Stimulated activated naive CD4-positive, alpha-beta T cell treated with Interleukin-2 at 50 U/mL for 16 hours (primary cell): ENCODE results near the gene PNMA6A.
"Not testable (repeated sequence)": the region's sequence is repeated elsewhere in the genome, so short reads cannot be mapped to it uniquely, and the experiment has no call there.

Experiments
- DNase-seq: peaks from one replicate; lab custom pipeline; 2025; lab: John Stamatoyannopoulos, UW

The PNMA6A gene

GRCh38 chrX:153071909-153072583 lies at the start of gene PNMA6A:
TSS of gene PNMA6A (plus strand) at chrX:153072454. CDS start at chrX:153073063, 609 bp downstream.
- not testable (repeated sequence) for DNase-seq

DNA sequence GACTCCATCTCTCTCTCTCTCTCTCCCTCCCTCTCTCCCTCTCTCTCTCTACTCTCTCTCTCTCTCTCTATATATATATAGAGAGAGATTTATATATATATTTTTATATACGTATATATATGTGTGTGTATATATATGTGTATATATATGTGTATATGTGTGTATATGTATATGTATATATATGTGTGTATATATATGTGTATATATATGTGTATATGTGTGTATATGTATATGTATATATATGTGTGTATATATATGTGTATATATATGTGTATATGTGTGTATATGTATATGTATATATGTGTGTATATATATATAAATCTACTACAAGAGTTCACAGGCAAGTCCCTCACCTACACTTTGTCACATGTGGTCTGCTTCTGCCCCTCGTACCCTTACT lies 45.8 kb upstream of the PNMA6A start:
- DNase-seq = not testable (repeated sequence)

GRCh38 chrX:153028487-153028886 lies 43.8 kb upstream of the PNMA6A start:
- not testable (repeated sequence) for DNase-seq

DNA sequence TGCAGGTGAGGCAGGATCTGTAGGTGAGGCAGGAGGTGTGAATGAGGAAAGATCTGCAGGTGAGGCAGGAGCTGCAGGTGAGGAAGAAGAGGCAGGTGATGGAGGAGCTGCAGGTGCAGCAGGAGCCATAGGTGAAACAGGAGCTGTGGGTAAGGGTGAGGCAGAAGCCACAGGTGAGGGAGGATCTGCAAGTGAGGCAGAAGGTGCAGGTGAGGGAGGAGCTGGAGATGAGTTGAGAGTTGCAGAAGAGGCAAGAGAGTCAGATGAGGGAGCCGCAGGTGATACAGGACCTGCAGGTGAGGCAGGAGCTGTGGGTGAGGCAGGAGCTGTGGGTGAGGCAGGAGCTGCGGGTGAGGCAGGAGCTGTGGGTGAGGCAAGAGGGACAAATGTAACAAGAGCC lies 43.1 kb upstream of the PNMA6A start:
- DNase-seq = no peak

DNA sequence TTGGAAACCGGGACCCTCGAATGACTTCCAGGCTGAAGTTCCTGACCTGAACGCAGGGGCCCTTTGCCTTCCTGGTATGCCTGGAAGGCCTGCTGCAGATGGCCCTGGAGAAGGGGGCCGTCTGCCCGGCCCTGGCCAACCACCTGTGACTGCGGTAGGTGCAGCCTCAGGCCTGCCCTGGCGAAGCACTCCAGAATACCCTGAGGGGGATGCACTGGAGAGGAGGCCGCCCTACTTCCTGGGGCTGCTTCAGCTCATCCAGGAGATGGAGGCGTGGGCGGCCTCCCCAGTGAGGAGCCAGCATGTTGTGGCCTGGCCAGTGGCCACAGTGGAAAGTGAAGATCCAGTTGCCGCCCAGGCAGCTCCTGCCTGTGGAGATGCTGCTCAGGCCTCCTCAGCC lies 42.4 kb upstream of the PNMA6A start:
- no peak for DNase-seq

GRCh38 chrX:153030801-153031200 lies 41.5 kb upstream of the PNMA6A start:
- DNase-seq = no peak

DNA sequence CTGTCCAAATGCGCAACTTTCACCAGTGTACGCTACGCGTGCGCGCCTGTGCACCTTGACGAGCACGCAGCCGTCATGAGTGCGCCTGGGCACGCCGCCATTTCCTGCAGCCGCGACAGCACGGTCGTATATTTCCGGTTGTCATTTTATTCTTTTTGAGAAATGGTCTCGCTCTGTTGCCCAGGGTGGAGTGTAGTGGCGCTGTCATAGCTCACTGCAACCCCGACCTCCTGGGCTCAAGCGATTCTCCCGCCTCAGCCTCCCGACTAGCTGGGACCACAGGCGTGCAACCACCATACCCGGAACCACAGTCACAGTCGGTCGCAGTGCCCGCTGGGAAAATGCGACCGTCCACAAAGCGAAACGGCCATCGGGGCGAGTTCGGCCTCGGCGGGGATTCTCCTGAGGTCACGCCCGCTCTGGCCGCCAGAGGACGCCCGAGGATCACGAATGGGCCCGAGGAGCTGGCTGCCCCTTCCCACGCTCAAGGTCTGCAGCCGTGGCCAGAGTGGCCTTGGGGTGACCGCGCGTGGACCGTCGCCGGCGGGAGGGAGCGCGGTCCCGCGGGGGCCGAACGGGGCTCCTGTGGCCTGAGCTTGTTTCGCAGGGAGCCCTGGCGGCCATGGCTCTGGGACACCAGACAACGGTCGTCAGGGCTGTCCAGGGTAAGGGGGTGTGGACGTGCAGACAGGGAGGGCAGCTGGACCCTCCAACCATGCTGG lies 39.7 kb upstream of the PNMA6A start:
- DNase-seq = peak; percentile 53

DNA sequence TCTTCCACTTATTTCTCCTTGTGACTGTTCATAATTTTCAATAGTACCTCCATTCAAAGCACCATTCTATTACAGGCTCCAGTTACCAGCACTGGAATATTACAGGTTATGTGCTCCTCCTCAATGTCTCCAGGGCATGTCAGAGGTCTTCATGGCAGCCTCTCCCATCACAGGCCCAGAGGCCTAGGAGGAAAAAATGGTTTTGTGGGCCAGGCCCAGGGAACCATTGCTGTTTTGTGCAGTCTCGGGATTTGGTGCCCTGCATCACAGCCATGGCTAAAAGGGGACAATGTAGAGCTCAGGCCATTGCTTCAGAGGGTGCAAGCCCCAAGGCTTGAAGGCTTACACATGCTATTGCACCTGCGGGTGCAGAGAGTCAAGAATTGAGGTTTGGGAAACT lies 23.2 kb upstream of the PNMA6A start:
- no peak for DNase-seq

- no peak for DNase-seq
Observed at GRCh38 chrX:153052534-153052933, 19.7 kb upstream of the PNMA6A start.

- no peak for DNase-seq
Observed at GRCh38 chrX:153055871-153056749, 16.1 kb upstream of the PNMA6A start, which contains the start of gene PNMA3. TSS of gene PNMA3 (plus strand) at chrX:153056470. CDS start at chrX:153057056, 586 bp downstream.

- DNase-seq = no peak
Observed at GRCh38 chrX:153057281-153057680, 15.0 kb upstream of the PNMA6A start.

- no peak for DNase-seq
Observed at GRCh38 chrX:153059191-153060094, 12.8 kb upstream of the PNMA6A start.

DNA sequence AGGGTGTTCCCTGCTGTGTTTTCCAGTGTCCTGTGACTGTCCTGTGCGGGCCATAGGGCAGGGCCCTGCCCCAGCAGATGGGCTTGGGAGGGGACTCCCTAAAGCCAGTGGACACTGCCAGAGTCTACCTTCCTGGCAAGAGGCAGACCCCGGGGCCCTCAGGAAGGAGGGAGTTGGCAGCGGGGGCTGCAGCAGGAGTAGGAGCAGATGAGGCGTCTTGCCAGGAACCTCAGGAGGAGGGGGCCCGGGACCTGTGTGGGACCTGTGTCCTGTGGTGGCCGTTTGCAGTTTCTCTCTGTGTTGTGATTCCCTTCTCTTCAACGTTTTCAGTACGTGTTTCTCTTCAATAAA lies 12.2 kb upstream of the PNMA6A start:
- DNase-seq = no peak

GRCh38 chrX:153061732-153062131 lies 10.5 kb upstream of the PNMA6A start:
- DNase-seq = no peak

DNA sequence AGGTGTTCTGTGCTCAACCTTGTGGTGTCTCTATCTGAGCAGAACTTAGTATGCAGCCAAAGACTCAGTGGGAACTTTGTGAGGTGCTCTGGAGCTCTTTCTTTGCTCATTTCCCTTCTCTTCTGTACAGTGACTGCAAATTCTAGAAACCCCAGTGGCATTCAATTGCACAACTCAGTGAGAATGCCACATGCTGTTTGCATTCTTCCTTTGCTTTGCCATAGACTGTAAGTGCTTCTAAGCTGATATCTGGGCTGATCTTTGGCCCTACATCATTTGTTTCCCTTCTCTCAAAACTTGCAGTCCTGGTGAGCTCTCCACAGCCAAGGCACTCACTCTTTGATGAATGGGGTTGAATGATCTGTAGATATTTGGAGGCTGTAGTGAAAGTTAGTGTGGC lies 8.9 kb upstream of the PNMA6A start:
- no peak for DNase-seq

DNA sequence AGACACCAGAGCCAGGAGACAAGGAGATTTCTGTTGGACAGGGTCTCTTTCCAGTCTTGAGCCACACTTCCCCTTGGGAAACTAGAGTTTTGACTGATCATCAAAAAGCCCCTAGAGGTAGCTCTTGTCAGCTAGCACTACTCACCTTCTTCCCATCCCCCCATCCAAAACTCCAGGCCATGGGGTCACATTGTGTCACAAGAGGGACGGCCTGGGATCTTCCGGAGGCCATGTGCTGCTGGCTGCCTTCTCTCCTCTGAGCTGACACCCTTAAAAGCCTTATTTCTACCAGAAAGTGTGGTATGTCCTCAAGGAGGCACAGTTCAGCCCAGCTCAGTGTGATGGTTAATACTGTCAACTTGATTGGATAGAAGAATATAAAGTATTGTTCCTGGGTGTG lies 8.2 kb upstream of the PNMA6A start:
- no peak for DNase-seq

- DNase-seq = no peak
Observed at GRCh38 chrX:153065389-153065788, 6.9 kb upstream of the PNMA6A start.

DNA sequence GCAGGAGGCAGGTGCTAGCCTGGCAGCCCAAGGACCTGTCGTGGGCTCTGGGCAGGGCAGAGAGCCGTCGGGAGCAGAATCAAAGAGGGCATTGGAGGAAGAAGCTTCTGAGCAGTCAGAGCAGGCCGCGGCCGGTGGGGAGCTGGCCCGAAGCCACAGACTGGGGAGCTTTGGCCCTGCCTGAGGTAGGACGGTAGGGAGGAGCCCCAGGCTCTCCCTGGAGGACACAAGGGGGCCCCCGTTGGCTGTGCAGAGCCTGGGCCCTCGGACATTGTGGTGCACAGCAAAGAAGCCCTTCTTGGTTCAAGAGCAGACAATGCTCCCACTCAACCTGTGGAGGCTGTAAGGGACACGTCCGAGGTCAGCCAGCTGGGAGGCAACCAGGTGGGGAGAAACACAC lies 5.9 kb upstream of the PNMA6A start:
- not testable (repeated sequence) for DNase-seq

DNA sequence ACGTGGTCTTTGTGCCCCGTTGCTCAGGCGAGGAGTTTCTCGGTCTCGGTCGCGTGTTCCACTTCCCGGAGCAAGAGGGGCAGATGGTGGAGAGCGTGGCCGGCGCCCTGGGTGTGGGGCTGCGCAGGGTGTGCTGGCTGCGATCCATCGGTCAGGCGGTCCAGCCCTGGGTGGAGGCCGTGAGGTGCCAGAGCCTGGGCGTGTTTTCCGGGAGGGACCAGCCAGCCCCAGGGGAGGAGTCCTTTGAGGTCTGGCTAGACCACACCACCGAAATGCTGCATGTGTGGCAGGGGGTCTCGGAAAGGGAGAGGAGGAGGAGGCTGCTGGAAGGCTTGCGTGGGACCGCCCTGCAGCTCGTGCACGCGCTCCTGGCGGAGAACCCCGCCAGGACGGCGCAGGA lies 1.1 kb downstream of the PNMA6A start:
- DNase-seq = not testable (repeated sequence)

GRCh38 chrX:153074262-153074899 lies 2.1 kb downstream of the PNMA6A start:
- DNase-seq = no peak

DNA sequence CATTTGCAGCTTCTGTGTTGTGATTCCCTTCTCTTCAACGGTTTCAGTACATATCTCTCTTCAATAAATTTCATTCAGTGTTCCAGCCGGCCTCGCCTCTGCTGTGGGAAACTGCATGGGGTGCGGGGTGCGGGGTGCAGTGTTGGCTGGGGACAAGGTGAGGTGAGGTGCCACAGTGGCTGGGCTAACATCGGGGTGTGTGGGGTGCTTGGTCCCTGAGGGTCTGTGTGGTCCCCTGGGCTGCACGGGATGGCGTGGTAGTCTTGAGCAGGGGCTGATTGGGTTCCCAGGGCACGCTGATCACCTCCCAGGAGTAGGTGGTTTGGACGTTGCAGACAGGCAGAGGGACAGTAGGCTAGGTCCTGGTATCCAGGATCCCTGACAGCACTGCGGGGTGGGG lies 2.7 kb downstream of the PNMA6A start:
- DNase-seq = no peak
